Activated T-helper 1 cell treated with Interleukin-2 at 50 U/mL for 16 hours (primary cell): ENCODE results near the gene PPP1CC.
"Not testable (repeated sequence)": the region's sequence is repeated elsewhere in the genome, so short reads cannot be mapped to it uniquely, and the experiment has no call there.

Experiments used
- DNase-seq: peaks from one replicate; pipeline ENCODE4 v3.0.0-alpha.2; 2020; ENCODE audit warnings: low read depth

The PPP1CC gene

DNA sequence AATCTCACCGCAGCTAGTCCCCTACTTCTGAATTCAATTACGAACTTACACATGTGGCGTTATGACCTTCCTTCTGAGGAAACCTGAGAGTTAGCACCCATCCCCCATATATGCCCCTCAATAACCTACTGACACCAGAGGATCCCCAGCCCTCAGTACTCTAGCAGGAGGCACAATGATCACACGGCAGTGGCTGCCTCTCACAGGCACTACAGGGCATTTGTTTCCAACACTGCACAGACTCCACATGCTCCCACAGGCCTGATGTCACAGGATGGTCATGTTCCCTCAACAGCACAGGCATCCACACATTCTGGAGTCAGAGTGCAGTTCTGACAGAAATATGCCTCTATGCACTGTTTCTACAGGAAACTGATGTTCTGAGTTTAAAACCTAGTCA, 17.4 kb downstream of the PPP1CC start:
- DNase-seq: no peak

DNA sequence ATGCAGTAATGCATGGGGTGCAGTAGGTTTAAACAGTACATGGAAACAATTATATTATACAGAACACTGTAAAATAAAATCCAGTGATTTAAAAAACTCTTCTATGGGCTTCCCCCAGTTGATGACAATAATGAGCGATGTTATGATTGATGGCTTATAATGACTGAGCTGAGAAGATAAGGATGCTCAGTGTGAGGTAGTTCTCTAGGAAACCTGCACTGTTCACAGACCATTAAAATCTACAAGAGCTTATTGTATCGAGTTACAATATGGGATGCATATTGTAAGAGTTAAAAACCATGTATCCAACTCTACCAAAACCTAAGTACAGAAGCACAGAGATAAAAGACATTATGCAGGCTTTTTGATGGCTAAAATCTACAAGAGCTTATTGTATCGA, 19.8 kb downstream of the PPP1CC start:
- DNase-seq: not testable (repeated sequence)

DNA sequence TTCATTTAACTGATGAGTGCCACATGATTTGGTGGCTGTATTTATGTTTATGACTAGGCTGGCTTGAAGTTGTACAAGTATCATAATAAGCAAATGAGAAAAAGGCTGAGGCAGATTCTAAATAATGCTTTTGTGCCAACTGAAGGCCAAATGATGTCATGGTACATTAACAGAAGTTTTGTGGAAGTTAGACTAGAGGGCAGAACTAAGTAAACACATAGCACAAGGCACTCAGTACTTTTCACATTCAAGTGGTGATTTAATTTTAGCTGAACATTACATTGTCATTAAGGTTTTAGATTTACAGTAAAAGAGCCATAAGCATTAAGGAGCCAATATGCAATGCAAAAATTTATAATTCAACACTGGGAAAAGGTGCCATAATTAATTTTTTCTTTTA, 21.1 kb downstream of the PPP1CC start:
- DNase-seq: no peak

DNA sequence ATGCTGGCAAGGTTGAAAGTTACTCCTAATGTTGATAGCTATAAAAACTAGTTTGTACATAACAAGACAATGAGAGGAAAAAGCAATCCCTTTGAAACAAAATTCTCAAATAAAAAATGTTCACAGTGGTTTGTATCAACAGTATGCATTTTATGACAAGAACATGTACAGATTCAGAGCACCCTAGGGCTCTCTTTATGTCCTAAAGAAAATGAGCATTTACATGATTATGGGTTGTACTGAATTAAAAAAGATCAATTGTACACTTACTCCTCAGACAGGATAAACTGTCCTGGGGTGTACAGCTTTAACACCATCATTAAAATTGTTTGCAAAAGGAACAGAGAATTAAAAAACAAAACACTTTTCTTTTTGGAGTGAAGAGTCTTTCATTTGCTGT, 22.2 kb downstream of the PPP1CC start:
- DNase-seq: no peak

DNA sequence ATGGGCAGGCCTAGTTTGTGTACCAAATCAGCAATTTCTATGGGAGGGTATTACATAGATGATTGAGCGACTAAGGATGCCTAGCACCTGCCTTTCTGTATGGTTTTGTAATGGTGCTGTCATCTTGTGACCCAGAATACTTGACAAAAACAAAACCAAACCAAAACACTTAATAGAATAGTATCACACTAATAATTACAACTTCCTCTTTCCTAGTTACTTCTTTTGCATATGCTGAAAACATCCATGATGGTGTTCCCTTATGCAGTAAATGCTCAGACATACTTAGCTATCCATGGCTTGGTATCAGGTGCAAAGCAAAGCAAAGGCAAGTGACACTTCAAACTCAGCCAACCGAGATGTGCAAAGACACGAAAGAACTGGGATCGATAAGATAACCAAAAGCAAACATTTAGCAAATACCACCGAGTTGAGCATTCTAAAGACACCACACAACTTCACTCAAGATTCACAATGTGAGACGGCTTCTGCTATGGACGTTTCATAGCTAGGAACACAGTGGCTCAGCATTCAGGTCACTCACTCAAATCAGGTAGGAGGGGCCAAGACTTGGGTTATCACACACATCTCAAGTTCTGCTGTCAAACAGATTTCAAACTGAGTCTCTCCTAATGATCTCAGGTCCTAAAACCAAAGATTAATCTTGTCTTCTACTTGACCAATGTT, 24.3 kb downstream of the PPP1CC start:
- DNase-seq: no peak

DNA sequence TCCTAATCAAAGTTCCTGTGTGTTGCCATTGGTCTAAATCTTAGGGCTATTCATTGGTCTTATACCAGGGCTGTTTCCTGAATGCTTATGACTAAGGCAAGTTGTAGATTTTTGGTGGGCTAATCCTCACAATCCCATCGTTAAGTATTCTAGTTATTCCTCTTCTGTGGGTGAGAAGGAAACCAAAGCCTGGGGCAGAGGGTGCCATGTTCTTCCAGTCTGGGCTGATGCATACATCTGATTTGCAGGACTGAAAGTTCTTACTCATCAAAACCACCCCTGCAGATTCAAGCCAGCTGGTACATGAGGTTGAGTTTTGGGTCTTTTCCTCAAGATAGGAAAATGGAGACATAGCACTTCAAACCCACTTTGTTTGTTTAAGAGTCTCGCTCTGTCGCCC, 25.7 kb downstream of the PPP1CC start:
- DNase-seq: no peak

DNA sequence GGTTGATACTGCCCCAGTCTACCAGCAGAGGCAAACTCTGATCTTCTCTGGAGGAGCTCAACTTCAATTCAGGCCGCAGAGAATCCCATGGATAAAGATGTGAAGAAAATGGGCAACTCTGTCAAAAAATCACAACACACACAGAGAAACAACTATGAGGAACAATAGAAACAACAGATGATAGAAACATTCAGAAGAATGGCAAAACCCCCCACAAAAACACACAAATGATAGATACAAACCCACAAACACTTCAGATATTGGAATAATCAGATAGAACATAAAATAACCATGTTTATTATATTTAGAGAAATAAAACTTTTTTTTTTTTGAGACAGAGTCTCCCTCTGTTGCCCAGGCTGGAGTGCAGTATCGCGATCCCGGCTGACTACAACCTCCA, 33.8 kb downstream of the PPP1CC start:
- no peak for DNase-seq

DNA sequence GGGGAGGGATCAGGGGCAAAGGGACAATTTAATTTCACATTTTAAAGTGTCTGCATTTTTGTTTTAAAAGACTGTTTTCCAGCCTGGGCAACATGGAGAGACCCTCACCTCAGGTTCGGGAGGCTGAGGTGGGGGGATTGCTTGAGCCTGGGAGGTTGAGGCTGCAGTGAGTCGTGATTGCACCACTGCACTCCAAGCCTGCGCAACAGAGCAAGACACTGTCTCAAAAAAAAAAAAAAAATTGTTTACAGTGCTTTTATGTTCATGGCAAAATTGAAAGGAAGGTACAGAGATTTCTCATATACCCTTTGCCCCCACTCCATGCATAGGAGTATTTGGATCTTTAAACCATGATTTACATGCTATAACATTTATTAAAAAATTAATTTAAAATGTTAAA, 37.4 kb downstream of the PPP1CC start:
- no peak for DNase-seq

DNA sequence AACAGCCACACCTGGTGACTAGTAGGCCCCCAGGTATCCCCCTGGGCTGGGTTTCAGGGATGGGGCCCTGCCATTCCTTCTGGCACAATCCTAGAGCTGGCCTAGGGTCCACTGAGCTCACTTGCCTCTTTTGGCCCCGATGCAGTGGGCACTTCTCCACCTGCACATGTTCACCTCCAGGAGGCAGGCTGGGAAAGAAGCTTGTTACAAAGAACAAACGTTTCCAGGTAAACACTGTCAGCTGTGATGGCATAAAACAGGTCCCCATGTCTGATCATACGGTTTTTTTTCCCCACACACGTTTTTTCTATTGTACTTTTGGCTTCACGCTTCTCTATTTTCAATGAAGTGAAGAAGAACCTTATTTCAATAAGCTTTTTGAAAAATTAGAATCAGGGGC, 37.9 kb downstream of the PPP1CC start:
- no peak for DNase-seq

DNA sequence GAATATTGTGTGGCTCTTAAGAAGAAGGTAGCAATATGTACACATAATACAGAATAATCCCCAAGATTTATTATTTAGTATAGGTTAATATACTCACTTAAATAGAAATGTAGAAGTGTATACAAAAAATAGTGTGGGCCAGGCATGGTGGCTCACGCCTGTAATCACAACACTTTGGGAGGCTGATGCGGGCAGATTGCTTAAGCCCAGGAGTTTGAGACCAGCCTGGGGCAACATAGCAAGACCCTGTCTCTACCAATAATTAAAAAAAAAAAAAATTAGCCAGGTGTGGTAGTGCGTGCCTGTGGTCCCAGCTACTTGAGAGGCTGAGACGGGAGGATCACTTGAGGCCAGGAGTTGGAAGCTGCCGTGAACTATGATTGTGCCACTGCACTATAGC, 38.5 kb downstream of the PPP1CC start:
- DNase-seq: no peak

DNA sequence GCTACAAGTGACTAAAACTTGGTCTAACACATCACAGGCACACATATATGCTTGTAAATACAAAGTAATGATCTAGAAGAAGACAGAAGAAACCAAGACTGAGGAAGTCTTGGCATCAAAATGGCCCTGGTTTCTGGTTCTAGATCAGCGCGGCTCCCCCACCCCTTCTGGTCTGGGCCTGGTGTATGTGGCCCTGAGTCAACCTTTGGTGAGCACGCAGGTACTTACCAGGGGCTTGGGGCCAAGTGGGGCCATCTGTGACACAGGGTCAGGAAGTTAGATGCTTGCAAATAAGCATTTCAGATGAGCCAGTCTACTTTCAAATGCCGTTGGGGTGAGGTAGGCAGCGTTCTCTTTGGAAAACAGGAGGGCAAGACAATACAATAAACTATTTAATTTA, 40.6 kb downstream of the PPP1CC start:
- DNase-seq: no peak

DNA sequence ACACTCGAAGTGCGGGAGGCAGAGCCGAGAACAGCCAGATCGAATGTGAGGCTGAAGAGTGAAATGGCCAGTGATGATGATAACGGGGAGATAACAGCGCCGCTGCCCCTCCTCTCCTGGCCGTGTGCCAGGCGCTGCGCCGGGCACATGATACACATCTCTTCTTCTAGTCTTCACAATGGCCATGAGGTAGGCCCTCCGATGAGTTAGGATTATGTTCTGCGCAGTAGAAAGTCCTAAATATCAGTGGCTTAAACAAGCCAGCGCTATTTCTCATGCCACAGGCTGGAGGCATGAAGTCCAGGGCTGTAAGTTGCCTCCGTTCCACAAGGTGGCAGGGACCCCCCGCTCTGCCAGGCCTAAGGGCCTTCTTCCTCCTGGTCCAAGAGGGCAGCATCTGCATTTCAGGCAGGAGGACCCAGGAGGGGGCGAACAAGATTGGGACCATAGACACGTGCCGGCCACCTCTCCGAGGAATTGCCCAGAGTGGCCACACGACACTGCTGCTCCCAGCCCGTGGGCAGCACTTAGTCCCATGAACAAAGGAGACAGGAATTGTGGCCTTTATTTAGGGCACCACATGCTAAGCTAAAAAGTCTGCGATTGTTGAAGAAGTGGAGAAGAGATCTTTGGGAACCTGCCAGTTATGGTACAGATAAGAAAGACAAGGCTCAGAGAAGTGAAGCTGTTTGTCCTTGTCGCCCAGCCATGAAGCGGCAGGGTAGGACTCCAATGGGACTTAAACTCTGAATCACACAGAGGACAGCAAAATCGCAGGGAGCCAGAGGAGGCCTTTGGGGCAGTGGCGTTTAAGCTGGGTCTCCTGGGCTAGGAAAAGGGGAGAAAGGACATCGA, 42.9 kb downstream of the PPP1CC start:
- DNase-seq: no peak

DNA sequence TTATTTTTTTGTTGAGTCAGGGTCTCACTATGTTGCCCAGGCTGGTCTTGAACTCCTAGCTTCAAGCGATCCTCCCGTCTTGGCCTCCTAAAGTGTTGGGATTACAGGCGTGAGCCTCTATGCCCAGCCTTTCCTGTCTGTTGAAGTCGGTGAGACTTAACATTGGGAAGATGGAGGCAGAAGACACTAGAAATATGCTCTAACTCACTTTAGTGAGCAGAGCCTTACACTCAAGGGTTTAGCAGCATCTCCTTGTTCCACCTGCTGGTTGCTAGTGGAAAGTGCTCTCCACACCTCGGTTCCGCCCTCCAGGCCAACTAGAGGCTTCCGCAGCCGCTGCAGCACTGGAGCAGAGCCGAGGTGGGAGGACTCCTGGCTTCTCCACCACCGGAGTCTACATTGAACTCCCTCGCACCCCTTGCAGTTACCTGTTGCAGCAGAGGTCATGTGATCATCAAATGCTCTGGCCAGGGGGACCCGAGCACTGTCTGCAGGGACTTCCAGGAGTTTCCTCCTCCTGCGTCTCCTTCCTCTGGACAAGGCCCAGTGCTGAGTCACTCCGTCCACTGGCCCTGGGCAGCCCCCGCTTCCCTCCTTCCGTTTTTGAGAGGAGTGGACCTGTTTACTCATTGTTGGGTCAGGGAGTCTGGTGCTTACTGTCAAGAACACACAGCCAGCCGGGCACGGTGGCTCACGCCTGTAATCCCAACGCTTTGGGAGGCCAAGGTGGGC, 44.4 kb downstream of the PPP1CC start:
- DNase-seq: peak; percentile 51

DNA sequence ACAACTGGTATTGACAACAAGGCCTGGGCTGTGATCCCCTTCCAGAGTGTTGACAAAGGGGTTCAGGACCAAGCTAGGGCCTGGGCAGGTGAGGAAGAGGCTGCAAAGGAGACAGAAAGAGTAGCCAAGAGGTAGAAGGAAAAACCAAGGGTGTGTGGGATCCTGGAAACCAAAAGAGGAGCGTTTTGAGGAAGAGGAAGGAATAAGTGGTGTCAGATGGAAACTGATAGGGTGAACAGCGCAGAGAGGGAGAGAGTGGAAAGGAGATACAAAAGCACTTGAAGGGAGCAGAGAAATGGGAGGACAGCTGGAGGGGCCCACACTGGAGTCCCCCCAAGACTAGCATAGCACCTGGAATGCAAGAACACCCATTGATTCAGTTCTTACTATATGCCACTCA, 45.5 kb downstream of the PPP1CC start:
- no peak for DNase-seq

DNA sequence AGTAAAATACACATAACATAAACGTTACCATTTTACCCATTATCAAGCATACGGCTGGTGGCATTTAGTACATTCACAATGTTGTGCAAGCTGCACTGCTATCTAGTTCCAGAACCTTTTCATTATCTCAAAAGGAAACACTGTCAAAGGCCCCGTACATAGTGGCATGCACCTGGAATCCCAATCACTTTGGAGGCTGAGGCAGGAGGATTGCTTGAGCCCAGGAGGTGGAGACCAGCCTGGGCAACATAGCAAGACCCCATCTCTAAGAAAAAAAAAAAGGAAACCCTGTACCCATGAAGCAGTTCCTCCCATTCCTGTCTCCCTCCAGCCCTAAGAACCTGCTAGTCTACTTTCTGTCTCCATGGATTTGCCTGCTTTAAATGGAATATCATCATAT, 46.4 kb downstream of the PPP1CC start:
- DNase-seq: no peak

DNA sequence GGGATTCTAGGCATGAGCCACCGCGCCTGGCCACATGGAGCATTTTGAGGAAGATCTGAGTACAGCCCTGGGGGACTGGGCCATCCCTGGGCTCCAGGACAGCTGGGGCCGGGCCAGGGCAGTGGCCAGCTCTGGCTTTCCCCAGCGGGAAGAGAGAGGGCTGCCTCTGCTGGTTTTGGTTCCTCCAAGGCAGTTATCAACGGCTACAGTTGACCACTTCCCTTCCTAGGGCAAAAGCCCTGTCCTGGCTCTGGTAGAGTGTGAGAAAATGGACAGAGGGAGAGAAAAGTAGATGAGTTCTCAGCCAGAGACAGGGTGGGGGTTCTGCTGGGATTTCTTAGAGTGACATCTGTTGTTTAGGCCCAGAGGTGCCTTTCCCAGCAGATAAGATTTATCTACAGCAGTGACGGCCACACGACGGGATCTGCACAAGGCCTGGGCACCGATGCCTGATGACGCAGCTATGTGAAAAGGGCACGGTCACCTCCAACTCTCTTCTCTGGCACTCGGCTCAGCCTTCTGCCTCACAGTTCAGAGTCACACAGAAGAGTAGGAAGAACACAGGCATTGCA, 48.3 kb downstream of the PPP1CC start:
- no peak for DNase-seq

DNA sequence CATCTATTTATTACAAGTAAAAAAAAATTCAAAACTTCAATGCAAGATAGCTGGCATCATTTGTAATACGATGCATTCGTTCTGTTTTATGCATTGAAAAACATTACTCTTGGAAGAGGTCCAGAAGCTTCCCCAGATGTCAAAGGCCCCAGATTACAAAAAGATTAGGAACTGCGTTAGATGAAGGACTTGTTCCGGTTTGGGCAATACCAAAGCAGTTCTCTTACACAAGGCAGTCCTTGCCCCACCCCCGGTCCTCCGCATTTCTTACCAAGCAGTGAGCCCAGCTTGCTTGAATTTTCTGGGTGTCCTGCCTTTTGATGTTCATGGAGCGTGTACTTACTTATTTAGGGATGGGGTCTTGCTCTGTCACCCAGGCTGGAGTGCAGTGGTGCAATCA, 49.0 kb downstream of the PPP1CC start:
- DNase-seq: no peak

DNA sequence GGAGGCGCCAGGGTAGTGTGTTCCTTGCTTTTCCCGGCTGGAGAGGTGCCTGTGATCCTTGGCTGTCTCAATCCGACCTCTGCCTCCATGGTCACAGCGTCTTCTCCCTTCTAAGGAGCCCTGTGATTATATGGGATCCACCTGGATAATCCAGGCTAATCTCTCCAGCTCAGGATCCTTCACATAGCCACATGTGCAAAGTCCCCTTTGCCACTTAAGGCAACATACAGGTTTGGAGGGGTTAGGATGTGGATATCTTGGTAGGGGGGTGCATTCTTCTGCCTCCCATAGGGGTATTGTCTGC, 52.6 kb downstream of the PPP1CC start:
- no peak for DNase-seq

DNA sequence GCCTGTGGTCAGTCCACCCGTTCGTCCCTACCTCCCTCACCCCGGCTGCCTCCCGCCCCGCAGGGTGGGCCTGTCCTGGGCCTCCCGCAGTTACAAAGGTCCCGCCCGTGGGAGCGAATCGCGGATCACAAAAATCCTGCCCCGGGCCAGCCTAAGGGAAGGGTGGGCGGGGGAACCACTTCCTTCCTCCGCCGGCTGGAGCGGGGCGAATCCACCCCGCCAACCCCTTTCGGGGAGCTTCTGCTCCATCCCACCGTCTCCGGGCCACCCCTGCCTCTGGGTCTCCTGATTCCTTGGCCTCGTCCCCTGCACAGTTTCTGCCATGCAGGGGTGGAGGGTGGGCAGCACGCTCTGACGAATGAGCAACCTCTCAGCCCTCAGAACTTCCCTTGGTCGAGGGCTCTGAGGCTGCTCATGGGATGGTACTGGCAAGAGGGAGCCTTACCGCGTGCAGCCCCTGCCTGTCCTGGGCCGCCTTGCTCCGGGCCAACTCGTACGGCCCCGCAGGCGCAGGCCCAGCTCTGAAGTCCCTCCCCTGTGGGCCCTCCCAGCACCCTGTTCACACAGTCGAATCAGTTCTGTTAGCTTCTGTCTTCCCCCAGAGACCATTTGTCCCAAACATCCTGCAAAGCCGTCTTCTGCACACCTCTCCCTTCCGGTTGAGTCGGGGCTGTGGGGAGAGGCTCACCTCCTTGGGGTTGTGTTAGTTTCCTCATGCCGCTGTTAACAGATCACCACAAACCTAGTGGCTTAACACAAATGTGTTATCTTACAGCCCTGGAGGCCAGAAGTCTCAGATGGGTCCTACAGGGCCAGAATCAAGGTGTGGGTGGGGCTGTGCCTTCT, 53.2 kb downstream of the PPP1CC start:
- DNase-seq: peak; percentile 21

DNA sequence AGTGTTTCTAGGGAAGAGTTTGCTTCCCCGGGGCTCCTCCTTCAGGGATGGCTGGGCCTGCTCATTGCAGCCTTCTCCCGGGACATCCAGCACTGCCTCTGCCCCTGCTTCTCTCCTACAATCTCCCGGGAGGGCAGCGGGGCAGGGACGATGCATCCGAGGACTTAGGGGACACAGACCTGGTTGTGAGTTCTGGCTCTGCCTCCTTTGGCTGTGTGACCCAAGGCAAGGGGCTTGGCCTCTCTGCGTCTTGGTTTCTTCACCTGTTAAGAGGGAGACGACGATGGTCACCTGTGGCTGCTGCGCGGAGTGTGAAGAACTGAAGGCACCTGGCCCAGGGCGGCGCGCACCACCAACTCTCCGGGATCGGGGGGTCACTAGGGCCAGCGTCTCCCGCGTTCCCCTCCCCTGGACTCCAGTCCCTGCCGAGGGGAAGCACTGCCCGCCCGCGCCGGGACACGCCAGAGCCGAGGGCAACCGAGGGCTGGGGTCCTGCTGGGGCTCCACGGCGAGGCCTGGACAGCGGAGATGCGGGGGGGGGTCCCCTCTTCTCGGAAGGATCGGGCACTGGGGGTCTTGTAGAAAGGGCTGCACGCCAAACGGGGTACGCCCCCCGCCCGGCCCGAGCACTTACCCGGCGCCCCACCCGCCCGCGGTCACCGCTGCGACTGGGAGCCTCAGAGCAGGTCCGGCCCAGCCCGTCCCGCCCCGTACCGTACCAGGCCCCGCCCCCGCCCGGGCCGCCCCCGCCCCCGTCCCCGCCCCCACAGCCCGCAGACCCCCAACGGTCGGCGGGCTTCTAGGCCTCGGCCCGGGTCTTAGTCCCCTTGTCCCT, 54.0 kb downstream of the PPP1CC start, which contains the start of gene HVCN1:
HVCN1 (minus strand) TSS at position 670 of the 835 bp plus-strand sequence. CDS start 5,870 bp downstream, outside the sequence.
- peak; percentile 5 for DNase-seq
